Measurements from ENCODE around the gene TMEM203. TPM values are rescaled to one million over a fixed set of nuclear protein-coding genes. Genes with fewer than 3 reads are reported as not detected.

The TMEM203 gene
- total RNA-seq, 4 donors from 2014 or later, result 18.9 to 42.1 (median 28.7) TPM

- WGBS, 2 donors (ENCODE audit: low coverage in 1 of 2), result 30% methylated on average over 13 of the region's 34 CpGs; no CpG with 5 or more reads in 1 of the 2 donors
- in situ Hi-C loops (cut with MboI; ENCODE audit: low pct_ligation_motif_present in 1 of 4, low pct_unique_long_range_greater_than_20kb in 1 of 4, low sequenced_read_pairs in 3 of 4), result no loop called here
These were observed 30.6 kb downstream of the TMEM203 start for GRCh38 chr9:137174722-137175293.

GRCh38 chr9:137173796-137174664, 31.4 kb downstream of the TMEM203 start:
- in situ Hi-C loops (cut with MboI; ENCODE audit: low pct_ligation_motif_present in 1 of 4, low pct_unique_long_range_greater_than_20kb in 1 of 4, low sequenced_read_pairs in 3 of 4), result no loop called here
- H3K9me3 ChIP-seq, result no peaks in the 10 kb centered on the region
- WGBS, 2 donors (ENCODE audit: low coverage in 1 of 2), result 82% methylated on average over 41 of the region's 45 CpGs; no CpG with 5 or more reads in 1 of the 2 donors
- peaks cover 59% of the 10 kb centered on the region for H3K27me3 ChIP-seq
- intact Hi-C loops (cut with DNase I; ENCODE audit: low total_unique reads), result no loop called here
- no peak overlapping the region for H3K4me3 ChIP-seq
- H3K27ac ChIP-seq, result peak overlapping the region in 2 of 4 donors; percentile 23 to 49
- TF ChIP-seq POLR2AphosphoS5 (IDR thresholded peaks at IDR 0.05), result no peak
- TF ChIP-seq CTCF (IDR thresholded peaks at IDR 0.05), result no peak
- TF ChIP-seq POLR2A (IDR thresholded peaks at IDR 0.05), result no peak
- DNase-seq, result no peak
- H3K36me3 ChIP-seq, result peaks cover 0 to 5% (median 0%) of the 10 kb centered on the region in 4 donors
- H3K4me1 ChIP-seq, result peaks cover 0 to 26% (median 15%) of the 10 kb centered on the region in 4 donors

More at GRCh38 chr9:137174722-137175293, 30.6 kb downstream of the TMEM203 start:
- H3K4me3 ChIP-seq, result no peak overlapping the region
- H3K4me1 ChIP-seq, result peaks cover 0 to 19% (median 8%) of the 10 kb centered on the region in 4 donors
- no peaks in the 10 kb centered on the region for H3K9me3 ChIP-seq
- intact Hi-C loops (cut with DNase I; ENCODE audit: low total_unique reads), result no loop called here
- H3K36me3 ChIP-seq, result peaks cover 0 to 5% (median 2%) of the 10 kb centered on the region in 4 donors
- peaks cover 51% of the 10 kb centered on the region for H3K27me3 ChIP-seq
- TF ChIP-seq CTCF (IDR thresholded peaks at IDR 0.05) (no peak), POLR2AphosphoS5 (IDR thresholded peaks at IDR 0.05) (no peak), POLR2A (IDR thresholded peaks at IDR 0.05) (no peak), EP300 (IDR thresholded peaks at IDR 0.05; ENCODE audit: low read depth) (no peak)
- DNase-seq, result no peak
- H3K27ac ChIP-seq, result peak overlapping the region in 1 of 4 donors; percentile 49

GRCh38 chr9:137172901-137173795, 32.3 kb downstream of the TMEM203 start:
- H3K27me3 ChIP-seq, result peaks cover 68% of the 10 kb centered on the region
- intact Hi-C loops (cut with DNase I; ENCODE audit: low total_unique reads), result no loop called here
- no peak overlapping the region for H3K4me3 ChIP-seq

GRCh38 chr9:137171149-137171900, 34.1 kb downstream of the TMEM203 start:
- WGBS, 2 donors (ENCODE audit: low coverage in 1 of 2), result 84% methylated on average over 21 of the region's 22 CpGs; no CpG with 5 or more reads in 1 of the 2 donors
- in situ Hi-C loops (cut with MboI; ENCODE audit: low pct_ligation_motif_present in 1 of 4, low pct_unique_long_range_greater_than_20kb in 1 of 4, low sequenced_read_pairs in 3 of 4) (no loop called here), intact Hi-C loops (cut with DNase I; ENCODE audit: low total_unique reads) (no loop called here)
- Histone ChIP-seq H3K27ac (peak overlapping the region in 2 of 4 donors; percentile 3 to 49), H3K4me3 (no peak overlapping the region), H3K4me1 (peaks cover 10 to 41% (median 34%) of the 10 kb centered on the region in 4 donors), H3K36me3 (no peaks in the 10 kb centered on the region), H3K9me3 (no peaks in the 10 kb centered on the region), H3K27me3 (peaks cover 86% of the 10 kb centered on the region)
- DNase-seq, result no peak
- TF ChIP-seq EP300 (IDR thresholded peaks at IDR 0.05; ENCODE audit: low read depth), result no peak
- TF ChIP-seq CTCF (IDR thresholded peaks at IDR 0.05), result no peak
- no peak for TF ChIP-seq POLR2AphosphoS5 (IDR thresholded peaks at IDR 0.05)
- no peak for TF ChIP-seq POLR2A (IDR thresholded peaks at IDR 0.05)

More at GRCh38 chr9:137172901-137173795, 32.3 kb downstream of the TMEM203 start:
- TF ChIP-seq POLR2A (IDR thresholded peaks at IDR 0.05) (no peak), POLR2AphosphoS5 (IDR thresholded peaks at IDR 0.05) (peak in 1 of 3 donors; percentile 18)
- in situ Hi-C loops (cut with MboI; ENCODE audit: low pct_ligation_motif_present in 1 of 4, low pct_unique_long_range_greater_than_20kb in 1 of 4, low sequenced_read_pairs in 3 of 4), result no loop called here
- Histone ChIP-seq H3K9me3 (no peaks in the 10 kb centered on the region), H3K36me3 (no peaks in the 10 kb centered on the region), H3K4me1 (peaks cover 5 to 35% (median 24%) of the 10 kb centered on the region in 4 donors), H3K27ac (peak overlapping the region; percentile 26 to 49 (median 40))
- DNase-seq, result no peak
- WGBS, 2 donors (ENCODE audit: low coverage in 1 of 2), result 44% methylated on average over 12 of the region's 21 CpGs; no CpG with 5 or more reads in 1 of the 2 donors
